ENCODE measurements around the gene REEP1.

DNA sequence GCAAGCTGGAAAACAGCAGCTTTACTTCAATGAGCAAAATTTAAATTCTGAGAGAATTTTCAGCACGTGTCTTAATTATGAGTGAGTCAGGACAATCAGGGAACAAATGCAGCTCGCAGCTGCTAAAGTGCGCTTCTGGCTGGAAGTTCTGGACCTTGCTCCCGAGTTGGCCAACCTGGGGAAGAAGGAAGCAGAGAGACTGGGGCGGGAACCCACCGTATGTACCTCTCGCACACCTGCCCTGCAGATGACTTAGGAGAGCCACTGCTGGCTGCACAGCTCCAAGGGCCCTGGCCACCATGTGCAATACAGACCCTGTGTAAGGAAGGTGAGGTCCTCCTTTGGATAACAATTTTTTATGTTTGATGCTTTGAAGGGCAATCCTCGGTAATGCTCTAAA is 42.4 kb downstream of the REEP1 start:
- TF ChIP-seq, protein P1, sequence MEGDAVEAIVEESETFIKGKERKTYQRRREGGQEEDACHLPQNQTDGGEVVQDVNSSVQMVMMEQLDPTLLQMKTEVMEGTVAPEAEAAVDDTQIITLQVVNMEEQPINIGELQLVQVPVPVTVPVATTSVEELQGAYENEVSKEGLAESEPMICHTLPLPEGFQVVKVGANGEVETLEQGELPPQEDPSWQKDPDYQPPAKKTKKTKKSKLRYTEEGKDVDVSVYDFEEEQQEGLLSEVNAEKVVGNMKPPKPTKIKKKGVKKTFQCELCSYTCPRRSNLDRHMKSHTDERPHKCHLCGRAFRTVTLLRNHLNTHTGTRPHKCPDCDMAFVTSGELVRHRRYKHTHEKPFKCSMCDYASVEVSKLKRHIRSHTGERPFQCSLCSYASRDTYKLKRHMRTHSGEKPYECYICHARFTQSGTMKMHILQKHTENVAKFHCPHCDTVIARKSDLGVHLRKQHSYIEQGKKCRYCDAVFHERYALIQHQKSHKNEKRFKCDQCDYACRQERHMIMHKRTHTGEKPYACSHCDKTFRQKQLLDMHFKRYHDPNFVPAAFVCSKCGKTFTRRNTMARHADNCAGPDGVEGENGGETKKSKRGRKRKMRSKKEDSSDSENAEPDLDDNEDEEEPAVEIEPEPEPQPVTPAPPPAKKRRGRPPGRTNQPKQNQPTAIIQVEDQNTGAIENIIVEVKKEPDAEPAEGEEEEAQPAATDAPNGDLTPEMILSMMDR (IDR thresholded peaks at IDR 0.05) = no peak
- no peak for TF ChIP-seq POLR2A (IDR thresholded peaks at IDR 0.05)
